Measurements from ENCODE around the gene IFT57.

Gene IFT57

GRCh38 chr3:108200578-108200977 is 21.6 kb downstream of the IFT57 start:
- Histone ChIP-seq H3K27me3 (no peaks in the 10 kb centered on the region), H3K4me3 (no peak overlapping the region), H3K36me3 (peaks cover 0 to 13% (median 0%) of the 10 kb centered on the region in 3 donors), H3K27ac (no peak overlapping the region), H3K4me1 (peaks cover 0 to 11% (median 0%) of the 10 kb centered on the region in 4 donors), H3K9me3 (no peaks in the 10 kb centered on the region)
- no peak for DNase-seq
- intact Hi-C loops (cut with DNase I; ENCODE audit: low total_unique reads) = no loop called here
- TF ChIP-seq, protein P1, sequence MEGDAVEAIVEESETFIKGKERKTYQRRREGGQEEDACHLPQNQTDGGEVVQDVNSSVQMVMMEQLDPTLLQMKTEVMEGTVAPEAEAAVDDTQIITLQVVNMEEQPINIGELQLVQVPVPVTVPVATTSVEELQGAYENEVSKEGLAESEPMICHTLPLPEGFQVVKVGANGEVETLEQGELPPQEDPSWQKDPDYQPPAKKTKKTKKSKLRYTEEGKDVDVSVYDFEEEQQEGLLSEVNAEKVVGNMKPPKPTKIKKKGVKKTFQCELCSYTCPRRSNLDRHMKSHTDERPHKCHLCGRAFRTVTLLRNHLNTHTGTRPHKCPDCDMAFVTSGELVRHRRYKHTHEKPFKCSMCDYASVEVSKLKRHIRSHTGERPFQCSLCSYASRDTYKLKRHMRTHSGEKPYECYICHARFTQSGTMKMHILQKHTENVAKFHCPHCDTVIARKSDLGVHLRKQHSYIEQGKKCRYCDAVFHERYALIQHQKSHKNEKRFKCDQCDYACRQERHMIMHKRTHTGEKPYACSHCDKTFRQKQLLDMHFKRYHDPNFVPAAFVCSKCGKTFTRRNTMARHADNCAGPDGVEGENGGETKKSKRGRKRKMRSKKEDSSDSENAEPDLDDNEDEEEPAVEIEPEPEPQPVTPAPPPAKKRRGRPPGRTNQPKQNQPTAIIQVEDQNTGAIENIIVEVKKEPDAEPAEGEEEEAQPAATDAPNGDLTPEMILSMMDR (IDR thresholded peaks at IDR 0.05) = no peak

DNA sequence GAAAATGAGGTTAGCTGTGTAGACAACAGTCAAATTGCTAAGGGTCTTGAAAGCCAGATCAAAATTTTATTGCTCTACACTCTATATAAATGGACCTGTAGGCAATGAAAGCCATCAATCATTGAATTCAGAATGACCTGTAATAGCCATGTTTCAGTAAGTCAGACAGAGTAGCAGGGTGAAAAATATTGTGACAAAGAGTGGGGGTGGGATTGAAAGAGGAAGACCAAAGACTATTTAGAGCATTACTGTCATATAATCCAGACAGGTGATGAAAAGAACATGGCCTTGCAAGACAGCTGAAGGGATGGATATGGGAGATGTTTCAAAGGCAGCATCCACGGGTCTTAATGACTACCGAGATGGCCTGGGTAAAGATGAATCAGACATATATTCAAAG is 22.2 kb downstream of the IFT57 start:
- H3K4me1 ChIP-seq = peaks cover 0 to 11% (median 0%) of the 10 kb centered on the region in 4 donors
- intact Hi-C loops (cut with DNase I; ENCODE audit: low total_unique reads) = no loop called here
- no peaks in the 10 kb centered on the region for H3K27me3 ChIP-seq
- no peak overlapping the region for H3K4me3 ChIP-seq
- TF ChIP-seq, protein P1 (IDR thresholded peaks at IDR 0.05) = no peak
- H3K36me3 ChIP-seq = peaks cover 0 to 13% (median under 1%) of the 10 kb centered on the region in 3 donors
- no peak overlapping the region for H3K27ac ChIP-seq
- no peaks in the 10 kb centered on the region for H3K9me3 ChIP-seq
- no peak for DNase-seq

- no peaks in the 10 kb centered on the region for H3K27me3 ChIP-seq
- no peaks in the 10 kb centered on the region for H3K4me1 ChIP-seq
- peaks cover 24 to 32% (median 25%) of the 10 kb centered on the region in 3 donors for H3K36me3 ChIP-seq
- DNase-seq = no peak
- peaks cover 0 to 6% (median 0%) of the 10 kb centered on the region in 3 donors for H3K9me3 ChIP-seq
- H3K4me3 ChIP-seq = no peak overlapping the region
- TF ChIP-seq, protein P1 (IDR thresholded peaks at IDR 0.05) = no peak
- intact Hi-C loops (cut with DNase I; ENCODE audit: low total_unique reads) = no loop called here
- no peak overlapping the region for H3K27ac ChIP-seq
Observed at GRCh38 chr3:108191394-108191793, 30.8 kb downstream of the IFT57 start.

DNA sequence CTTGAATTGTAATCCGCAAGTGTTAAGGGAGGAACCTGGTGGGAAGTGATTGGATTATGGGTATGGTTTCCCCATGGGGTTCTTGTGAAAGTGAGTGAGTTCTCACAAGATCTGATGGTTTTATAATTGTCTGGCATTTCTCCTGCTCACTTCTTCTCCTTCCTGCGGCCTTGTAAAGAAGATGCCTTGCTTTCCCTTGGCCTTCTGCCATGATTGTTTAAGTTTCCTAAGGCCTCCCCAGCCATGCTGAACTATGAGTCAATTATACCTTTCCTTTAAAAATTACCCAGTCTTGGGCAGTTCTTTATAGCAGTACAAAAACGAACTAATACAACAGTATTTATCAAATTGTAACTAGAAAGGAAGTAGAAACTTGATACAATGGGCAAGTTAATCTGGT is 31.9 kb downstream of the IFT57 start:
- no peaks in the 10 kb centered on the region for H3K27me3 ChIP-seq
- no peak overlapping the region for H3K27ac ChIP-seq
- no peak for DNase-seq
- TF ChIP-seq, protein P1 (IDR thresholded peaks at IDR 0.05) = no peak
- H3K4me1 ChIP-seq = no peaks in the 10 kb centered on the region
- H3K4me3 ChIP-seq = no peak overlapping the region
- intact Hi-C loops (cut with DNase I; ENCODE audit: low total_unique reads) = no loop called here
- H3K36me3 ChIP-seq = peaks cover 24 to 39% (median 25%) of the 10 kb centered on the region in 3 donors
- peaks cover 0 to 6% (median 0%) of the 10 kb centered on the region in 3 donors for H3K9me3 ChIP-seq

- TF ChIP-seq, protein P1 (IDR thresholded peaks at IDR 0.05) = no peak
- Histone ChIP-seq H3K27me3 (no peaks in the 10 kb centered on the region), H3K9me3 (peaks cover 0 to 2% (median 0%) of the 10 kb centered on the region in 3 donors), H3K36me3 (peaks cover 31 to 40% (median 32%) of the 10 kb centered on the region in 3 donors), H3K4me1 (no peaks in the 10 kb centered on the region), H3K27ac (no peak overlapping the region), H3K4me3 (no peak overlapping the region)
- intact Hi-C loops (cut with DNase I; ENCODE audit: low total_unique reads) = no loop called here
- DNase-seq = no peak
Observed at GRCh38 chr3:108189440-108189839, 32.8 kb downstream of the IFT57 start.

GRCh38 chr3:108185536-108185935 is 36.7 kb downstream of the IFT57 start:
- no peak for DNase-seq
- Histone ChIP-seq H3K4me1 (peaks cover 0 to 10% (median under 1%) of the 10 kb centered on the region in 4 donors), H3K36me3 (peaks cover 21 to 27% (median 25%) of the 10 kb centered on the region in 3 donors), H3K27me3 (no peaks in the 10 kb centered on the region), H3K9me3 (no peaks in the 10 kb centered on the region), H3K27ac (no peak overlapping the region), H3K4me3 (no peak overlapping the region)
- intact Hi-C loops (cut with DNase I; ENCODE audit: low total_unique reads) = no loop called here
- TF ChIP-seq, protein P1 (IDR thresholded peaks at IDR 0.05) = no peak

Measured in tibial artery (tissue), 4 donors.